GM18502 (cell line): Measurements from ENCODE around the gene SLC9A2.

Experiments used
- ATAC-seq: cut with Tn5 transposase; IDR thresholded peaks from one replicate; pipeline ENCODE4 v1.9.1; 2021; ENCODE audit warnings: mild to moderate bottlenecking; ENCODE audit not compliant: unreplicated experiment, poor library complexity

SLC9A2 gene

GRCh38 chr2:102667072-102667471 lies 47.7 kb downstream of the SLC9A2 start:
- no peak for ATAC-seq

DNA sequence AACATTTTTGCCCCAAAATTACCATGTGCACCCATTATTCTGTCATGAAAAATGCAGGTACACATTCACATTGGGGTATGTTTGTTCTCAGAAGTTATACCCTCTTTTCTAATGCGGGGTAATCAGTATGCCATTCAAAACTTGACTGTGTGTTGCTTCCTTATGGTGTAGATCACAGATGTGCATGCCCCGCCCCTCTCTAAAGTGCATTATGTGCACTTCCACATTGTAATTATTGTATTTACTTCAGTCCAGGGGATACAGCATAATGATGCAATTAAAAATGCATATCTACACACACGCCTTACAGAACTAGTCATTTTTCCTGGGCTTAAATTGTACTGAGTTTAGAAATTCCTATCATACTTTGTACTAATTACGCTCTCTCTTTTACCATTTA lies 48.8 kb downstream of the SLC9A2 start:
- no peak for ATAC-seq

DNA sequence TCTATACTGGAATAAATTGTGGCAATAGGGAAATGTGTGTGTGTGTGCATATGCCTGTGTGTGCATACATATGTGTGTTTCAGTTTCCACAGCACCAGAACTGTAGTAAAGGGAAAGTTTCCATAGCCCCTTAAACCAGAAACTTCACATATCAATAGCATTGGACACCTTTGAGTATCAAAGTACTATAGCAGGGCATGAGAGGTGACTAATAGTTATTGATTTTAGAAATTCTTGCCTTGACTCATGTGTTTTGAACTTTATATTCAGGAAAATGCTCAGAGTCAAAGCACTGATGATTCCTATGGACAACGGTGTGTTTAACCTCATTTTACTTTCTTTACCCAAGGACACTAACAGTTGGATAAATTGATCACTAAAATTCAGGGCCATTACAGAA lies 50.0 kb downstream of the SLC9A2 start:
- no peak for ATAC-seq

- ATAC-seq: no peak
Measured at GRCh38 chr2:102672107-102672776, 52.9 kb downstream of the SLC9A2 start.

GRCh38 chr2:102674370-102674769 lies 55.0 kb downstream of the SLC9A2 start:
- ATAC-seq: no peak

DNA sequence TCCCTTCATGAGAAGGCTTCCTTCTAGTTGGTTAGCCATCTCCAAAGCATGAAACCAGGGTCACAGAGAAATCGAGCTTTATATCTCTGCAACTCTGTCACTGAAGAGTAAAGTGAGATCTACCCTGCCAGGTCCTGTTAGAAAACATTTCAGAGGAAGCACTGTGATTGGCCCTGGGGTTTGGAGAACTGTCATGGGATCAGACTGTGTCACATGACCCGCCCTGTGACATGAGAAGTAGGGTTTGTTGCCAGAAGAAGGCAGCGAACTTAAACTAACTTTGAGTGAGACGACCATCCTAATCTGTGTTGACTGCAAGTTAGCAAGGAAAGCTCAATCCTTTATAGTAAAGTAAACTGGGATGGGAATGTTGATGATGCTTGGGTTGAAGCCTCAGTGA lies 55.5 kb downstream of the SLC9A2 start:
- no peak for ATAC-seq

DNA sequence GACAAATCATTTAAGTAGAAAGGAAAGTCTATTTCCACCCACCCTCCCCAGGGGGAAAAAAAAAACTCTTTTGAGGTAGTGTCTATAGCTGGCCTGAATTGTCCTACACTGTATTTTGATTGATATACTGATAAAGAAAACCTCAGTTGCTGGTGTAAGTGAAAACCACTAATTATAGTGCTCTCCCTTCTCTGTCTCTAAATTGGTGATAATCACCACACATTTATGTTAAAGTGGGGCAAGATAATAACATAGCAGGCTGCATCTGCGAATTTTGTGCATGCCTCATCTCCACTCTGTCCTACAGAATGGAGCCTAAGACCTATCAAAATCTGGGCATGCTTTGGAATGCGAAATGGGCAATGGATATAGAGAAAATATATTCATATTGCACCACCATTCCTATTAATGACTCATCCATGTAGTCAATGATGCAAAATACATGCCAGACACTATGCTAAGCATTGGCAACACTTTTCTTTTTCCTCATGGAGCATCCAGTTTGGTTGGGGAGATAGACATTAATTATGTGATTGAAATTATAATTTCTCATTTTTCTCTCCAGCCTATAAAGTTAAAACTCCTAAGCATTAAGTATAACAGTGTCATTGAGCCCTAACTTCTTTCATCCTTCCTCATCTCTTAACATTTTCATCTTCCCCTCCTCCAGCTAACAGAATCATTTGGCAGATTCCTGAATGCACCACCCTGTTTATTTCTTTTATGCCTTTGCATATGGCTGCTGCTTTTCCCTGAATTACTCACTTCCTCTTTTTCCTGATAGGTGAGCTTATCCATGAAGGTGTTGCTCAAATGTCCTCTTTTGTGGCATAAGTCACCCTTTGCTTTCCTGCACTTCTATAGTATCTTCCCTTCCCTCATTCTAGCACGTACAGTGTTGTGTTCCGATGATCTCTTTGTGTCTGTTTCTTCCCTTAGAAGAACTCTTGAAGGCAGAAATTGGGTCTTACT lies 58.2 kb downstream of the SLC9A2 start:
- no peak for ATAC-seq

- no peak for ATAC-seq
Measured at GRCh38 chr2:102678442-102678841, 59.1 kb downstream of the SLC9A2 start.

GRCh38 chr2:102686479-102687439 lies 67.4 kb downstream of the SLC9A2 start:
- ATAC-seq: peak; percentile 69

DNA sequence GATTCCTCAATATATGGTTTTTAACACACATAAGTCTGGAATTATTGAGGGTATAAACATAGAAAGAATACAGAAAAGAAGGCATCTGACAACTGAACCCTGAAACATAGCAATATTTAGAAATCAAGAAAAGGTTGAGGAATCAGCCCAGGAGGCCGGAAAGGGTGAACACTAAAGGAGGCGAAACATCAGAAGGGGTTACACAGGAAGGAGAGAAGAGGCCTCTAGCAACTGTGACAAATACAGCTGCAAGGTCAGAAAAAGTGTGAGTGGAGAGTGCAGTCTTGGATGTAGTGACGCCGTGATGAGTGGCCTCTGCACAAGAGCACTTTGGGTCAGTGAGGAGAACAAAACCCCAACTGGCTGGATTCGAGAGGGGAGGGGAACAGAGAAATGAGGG lies 70.7 kb downstream of the SLC9A2 start:
- no peak for ATAC-seq

DNA sequence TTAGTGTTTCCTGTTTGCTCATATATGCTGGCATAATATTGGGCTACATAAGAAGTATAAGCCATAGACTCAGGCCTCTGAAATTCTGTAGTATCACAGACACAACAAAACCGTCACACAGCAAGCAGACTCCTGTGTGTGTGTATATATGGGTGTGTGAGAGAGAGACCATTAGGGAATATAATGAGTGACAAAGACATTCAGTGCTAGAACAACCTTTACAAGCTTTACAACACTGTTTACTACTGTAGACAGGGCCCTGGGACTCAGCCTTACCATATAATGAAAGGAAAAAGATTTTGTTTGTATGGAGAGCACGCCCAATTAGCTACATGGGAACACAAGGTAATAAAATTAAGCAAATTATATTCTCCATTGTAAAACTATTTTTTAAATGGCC lies 77.1 kb downstream of the SLC9A2 start:
- ATAC-seq: no peak

DNA sequence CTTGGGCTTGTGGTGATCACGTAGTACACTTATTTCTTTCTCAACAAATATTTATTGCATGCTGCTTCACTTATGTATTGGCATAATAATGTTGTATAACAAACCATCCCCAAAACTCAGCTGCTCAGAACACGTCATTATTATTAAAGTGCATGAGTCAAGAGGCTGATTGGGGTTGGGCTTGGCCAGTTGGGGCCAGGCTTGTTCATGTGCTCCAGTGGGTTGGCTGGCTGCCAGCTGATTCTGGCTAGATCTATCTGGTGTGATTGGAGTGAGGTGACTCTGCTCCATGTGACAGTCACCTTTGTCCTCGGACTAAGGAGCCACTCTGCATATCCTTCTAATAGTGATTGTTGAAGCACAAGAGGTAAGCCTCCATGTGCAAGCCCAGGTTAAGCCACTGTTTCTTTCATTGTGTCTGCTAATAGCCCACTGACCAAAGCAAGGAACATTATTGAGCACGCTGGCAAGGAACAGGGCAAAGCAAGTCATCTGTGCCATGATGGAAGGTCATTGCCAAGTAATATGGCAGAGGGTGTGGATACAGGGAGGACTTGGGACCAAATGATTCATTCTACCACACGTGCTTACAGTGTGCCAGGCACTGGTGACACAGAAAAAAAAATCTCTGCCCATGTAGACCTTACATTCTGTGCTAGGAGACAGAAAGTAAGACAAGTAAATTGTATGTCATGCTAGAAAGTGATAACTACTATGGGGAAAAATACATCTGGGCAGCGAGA lies 79.2 kb downstream of the SLC9A2 start:
- no peak for ATAC-seq

DNA sequence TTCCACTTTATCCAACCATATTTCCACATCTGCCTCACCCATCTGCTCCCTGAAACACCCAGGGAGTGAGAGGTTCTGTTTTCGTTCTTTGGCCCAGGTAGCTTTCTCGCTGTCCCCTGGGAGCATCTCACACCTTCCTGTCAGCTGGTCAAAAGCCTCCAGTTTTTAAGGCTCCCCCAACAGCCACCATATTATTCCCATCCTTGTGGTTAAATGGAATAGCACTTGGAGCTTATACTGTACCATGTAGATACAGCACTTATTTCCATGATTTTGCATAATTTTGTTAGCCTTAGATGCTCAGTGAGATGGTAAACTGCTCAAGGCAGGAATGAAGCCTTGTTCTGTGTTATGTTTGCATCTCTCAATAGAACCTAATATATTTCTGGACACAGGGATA lies 84.0 kb downstream of the SLC9A2 start:
- no peak for ATAC-seq

GRCh38 chr2:102703748-102704147 lies 84.4 kb downstream of the SLC9A2 start:
- ATAC-seq: peak; percentile 44

DNA sequence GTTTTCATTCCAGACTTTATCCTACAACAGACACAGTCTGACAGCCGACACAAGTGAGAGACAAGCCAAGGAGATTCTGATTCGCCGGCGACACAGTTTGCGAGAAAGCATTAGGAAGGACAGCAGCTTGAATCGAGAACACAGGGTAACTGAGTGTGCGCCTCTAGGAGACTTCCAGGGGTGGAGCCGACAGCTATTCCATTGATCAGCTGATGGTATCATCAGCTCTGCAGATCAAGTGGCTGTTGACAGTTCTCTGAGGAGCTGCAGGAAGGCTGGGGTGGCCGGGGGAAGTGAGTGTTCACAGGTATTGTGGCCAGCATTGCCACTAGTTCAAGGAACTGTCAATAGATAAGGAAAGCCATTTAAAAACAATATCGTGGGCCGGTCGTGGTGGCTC lies 85.2 kb downstream of the SLC9A2 start:
- ATAC-seq: no peak

GRCh38 chr2:102707796-102708695 lies 88.7 kb downstream of the SLC9A2 start:
- no peak for ATAC-seq

DNA sequence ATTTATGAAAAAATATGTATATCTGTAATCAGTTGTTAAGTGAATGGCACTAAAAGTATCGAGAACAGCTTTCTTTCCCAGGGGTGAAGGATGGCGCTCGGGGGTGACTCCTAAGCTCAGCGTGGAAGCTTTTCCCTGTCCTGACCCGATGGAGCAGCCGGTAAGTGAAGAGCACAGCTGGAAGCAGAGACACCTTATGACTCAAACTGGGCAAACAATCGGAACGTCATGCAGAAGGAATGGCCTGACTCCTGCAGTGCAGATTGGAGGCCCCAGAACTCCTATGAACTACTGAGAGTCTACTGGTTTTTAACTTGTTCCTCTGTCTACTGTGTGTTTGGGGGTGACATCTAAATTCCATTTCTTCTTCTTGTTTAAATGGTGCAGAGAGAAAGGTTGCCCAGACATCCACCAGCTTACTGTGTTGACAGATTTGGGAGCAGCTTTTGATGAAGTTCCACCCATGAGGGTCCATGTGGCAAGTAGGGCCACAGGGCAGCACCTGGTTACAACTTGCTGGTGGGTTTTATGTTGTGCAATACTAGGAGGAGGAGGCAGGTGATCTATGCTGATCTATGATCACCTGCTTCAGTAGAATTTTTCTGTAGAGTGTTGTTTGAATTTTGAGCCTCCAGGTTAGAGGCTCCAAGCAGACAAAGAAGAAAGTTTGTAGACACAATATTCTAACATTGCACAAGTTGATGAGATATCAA lies 89.7 kb downstream of the SLC9A2 start:
- no peak for ATAC-seq

DNA sequence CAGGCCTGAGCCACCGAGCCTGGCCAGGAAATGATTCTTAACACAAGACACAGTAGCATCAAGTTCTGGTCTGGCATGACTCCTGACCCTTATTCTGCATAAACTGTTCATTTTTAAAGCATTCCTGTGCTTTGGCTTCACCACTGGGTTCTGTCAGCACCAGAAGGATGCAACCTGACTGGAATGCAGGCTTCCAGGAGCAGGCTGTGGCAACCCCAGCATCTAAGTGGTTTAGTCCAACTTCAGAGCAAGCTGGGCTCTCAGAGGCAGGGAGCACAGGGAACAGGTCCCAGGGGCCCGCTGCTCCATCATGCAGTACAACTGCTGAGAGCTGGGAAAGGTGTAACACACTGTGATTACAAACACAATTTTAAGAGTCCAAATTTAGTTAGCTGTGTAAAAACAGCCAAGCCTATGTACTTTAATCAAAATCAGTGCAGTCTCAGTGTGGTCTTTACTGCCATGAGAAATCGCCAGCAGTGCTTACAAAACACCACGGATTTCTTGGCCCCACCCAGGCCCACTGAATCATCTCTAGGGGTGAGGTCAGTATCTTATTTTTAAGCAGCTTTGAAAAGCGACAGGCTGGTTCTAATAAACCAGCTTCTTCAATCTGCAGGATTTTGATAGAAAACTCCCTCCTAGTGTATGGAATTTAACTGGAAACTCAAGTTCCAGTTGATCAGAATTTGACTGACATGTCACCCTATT lies 98.1 kb downstream of the SLC9A2 start:
- ATAC-seq: no peak
